Astrocyte of the hippocampus (primary cell): ENCODE data around the gene ADPRHL1.
"Not testable (repeated sequence)": the region's sequence is repeated elsewhere in the genome, so short reads cannot be mapped to it uniquely, and the experiment has no call there.

ENCODE experiments used
- DNase-seq: peaks from one replicate; pipeline ENCODE4 v3.0.0; 2011; ENCODE audit warnings: low read depth, low spot score

ADPRHL1 gene

DNA sequence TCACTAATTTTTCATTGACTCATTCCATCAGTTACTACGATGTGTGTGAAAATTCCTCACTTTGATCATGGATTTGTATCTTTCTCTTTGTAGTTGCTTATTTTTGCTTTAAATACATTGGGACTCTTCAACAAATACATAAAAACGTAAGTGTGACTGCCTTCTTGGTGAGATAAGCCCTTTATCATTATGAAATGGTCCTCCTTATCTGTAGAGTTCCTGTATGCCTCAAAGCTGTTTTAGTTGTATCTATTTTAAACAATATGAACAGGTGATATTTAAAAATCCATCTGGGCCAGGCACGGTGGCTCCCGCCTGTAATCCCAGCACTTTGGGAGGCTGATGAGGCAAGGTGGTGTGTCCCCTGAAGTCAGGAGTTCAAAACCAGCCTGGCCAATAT lies 25.9 kb upstream of the ADPRHL1 start:
- no peak for DNase-seq

- no peak for DNase-seq
These were observed 24.4 kb upstream of the ADPRHL1 start for GRCh38 chr13:113477724-113478123.

- no peak for DNase-seq
These were observed 23.5 kb upstream of the ADPRHL1 start for GRCh38 chr13:113476811-113477210.

DNA sequence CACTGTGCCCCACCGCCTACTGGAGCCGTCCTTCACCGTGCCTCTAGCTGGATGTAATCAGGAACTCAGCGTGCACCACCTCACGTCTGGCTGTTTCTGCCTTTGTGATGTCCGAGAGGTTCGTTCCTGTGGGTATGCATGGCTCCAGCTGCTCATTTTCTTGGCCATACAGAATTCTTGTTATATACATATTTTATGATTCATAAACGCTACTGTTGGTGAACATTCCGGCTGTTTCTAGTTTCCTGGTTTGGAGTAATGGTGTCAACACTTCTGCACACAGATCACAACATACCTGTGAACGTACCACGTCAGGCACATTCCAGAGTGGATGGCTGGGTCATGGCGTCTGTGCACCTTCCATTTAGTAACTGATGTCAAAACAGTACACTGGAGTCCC lies 22.6 kb upstream of the ADPRHL1 start:
- no peak for DNase-seq

- no peak for DNase-seq
These were observed 22.0 kb upstream of the ADPRHL1 start for GRCh38 chr13:113475280-113475679.

GRCh38 chr13:113474179-113474578 lies 20.9 kb upstream of the ADPRHL1 start:
- no peak for DNase-seq

GRCh38 chr13:113472355-113473025 lies 19.2 kb upstream of the ADPRHL1 start:
- no peak for DNase-seq

- DNase-seq: no peak
These were observed 18.6 kb upstream of the ADPRHL1 start for GRCh38 chr13:113471844-113472243.

DNA sequence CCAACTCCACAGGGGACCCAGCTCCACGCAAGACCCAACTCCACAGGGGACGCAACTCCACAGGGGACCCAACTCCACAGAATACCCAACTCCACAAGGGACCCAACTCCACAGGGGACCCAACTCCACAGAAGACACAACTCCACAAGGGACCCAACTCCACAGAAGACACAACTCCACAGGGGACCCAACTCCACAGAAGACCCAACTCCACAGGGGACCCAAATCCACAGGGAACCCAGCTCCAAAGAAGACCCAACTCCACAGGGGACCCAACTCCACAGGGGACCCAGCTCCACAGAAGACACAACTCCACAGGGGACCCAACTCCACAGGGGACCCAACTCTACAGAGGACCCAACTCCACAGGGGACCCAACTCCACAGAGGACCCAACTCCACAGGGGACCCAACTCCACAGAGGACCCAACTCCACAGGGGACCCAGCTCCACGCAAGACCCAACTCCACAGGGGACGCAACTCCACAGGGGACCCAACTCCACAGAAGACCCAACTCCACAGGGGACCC lies 17.4 kb upstream of the ADPRHL1 start:
- DNase-seq: not testable (repeated sequence)

- DNase-seq: no peak
These were observed 16.8 kb upstream of the ADPRHL1 start for GRCh38 chr13:113470073-113470472.

- DNase-seq: no peak
These were observed 16.3 kb upstream of the ADPRHL1 start for GRCh38 chr13:113469582-113469981.

DNA sequence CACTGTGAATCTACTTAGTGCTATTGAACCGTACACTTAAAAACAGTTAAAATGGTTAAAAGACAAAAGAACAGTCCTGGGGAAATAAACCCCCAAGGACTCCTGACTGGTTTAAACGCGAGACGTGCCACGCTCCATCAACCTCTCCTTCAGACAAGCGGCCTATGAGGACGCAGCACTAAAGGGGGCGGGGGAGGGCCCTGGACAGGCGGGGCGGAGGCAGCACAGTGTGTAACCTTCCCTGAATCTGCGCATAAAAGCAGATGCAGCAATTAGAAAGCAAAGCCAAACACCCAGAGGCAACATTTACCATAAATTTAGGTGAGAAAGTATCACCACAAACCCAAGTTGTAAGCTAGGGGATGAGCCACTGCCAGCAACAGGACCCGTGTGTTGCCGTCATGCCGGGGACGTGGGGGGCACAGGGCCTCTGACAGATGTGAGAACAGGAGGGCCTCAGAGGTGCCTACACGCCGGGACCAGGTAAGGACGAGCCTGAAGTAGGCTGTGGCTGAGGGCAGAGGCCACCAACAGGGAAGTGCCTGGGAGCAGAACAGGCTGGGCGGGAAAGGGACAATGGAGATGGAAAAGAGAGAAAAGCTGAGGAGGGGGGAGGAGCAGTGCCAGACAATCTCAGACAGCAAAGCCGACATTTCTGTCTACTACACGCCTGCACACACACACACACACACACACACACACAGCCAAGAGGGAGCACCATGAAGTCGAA lies 15.3 kb upstream of the ADPRHL1 start:
- peak; percentile 46 for DNase-seq

- DNase-seq: no peak
These were observed 14.7 kb upstream of the ADPRHL1 start for GRCh38 chr13:113468029-113468428.

- no peak for DNase-seq
These were observed 13.1 kb upstream of the ADPRHL1 start for GRCh38 chr13:113466383-113466782.

DNA sequence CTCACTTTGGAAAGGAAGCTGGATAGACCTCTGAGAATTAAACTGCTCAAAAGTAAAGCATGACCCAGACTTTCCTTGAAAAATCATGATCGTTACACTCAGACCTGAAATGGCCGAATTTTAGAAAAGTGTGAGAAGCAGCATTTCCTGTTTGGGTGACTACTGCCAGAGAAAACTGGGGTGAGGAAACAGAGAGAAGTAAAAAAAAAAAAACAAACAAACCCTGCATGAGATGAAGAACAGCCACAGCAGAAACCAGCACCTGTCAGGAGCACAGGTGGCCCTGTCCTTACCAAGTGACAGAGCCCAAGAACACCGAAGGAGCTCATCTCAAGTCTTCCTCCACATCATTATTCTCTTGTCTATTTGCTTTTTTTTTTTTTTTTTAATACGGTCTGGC lies 12.0 kb upstream of the ADPRHL1 start:
- DNase-seq: no peak

- no peak for DNase-seq
These were observed 11.2 kb upstream of the ADPRHL1 start for GRCh38 chr13:113464476-113464875.

DNA sequence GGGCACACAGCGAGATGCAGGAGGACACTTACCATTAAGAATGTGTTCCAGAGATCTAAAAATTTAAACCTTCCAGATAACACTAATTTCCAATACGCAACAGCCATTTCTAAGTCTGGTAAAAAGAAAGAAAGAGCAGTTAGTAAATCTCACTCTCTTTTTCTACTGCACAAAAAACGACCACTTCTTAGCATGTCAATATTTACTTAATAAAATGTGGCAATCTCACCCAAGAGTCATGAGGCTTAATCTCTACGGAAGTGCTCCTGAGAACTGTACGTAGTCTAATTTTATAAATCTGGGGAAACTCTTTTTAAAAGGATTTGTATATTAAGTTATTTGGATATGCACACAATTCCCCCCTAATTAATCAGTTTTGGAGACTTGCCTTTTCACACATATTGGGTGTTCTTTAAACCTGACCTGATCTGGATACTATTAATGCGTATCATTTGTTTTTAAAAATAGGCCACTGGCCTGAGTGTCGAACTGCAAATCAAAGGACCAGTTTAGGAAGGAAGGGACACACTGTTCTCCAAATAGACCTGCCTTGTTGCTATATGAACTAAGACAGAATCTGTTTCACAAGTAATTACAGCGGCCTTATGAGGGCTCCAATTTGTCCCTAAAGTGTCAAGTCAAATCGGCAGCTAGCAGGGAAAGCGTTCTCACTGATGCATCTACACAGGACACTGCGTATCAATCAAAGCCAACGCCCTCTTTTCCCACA lies 7.9 kb upstream of the ADPRHL1 start:
- DNase-seq: no peak

GRCh38 chr13:113460599-113460998 lies 7.3 kb upstream of the ADPRHL1 start:
- DNase-seq: no peak

- DNase-seq: no peak
These were observed 6.8 kb upstream of the ADPRHL1 start for GRCh38 chr13:113460064-113460555.

DNA sequence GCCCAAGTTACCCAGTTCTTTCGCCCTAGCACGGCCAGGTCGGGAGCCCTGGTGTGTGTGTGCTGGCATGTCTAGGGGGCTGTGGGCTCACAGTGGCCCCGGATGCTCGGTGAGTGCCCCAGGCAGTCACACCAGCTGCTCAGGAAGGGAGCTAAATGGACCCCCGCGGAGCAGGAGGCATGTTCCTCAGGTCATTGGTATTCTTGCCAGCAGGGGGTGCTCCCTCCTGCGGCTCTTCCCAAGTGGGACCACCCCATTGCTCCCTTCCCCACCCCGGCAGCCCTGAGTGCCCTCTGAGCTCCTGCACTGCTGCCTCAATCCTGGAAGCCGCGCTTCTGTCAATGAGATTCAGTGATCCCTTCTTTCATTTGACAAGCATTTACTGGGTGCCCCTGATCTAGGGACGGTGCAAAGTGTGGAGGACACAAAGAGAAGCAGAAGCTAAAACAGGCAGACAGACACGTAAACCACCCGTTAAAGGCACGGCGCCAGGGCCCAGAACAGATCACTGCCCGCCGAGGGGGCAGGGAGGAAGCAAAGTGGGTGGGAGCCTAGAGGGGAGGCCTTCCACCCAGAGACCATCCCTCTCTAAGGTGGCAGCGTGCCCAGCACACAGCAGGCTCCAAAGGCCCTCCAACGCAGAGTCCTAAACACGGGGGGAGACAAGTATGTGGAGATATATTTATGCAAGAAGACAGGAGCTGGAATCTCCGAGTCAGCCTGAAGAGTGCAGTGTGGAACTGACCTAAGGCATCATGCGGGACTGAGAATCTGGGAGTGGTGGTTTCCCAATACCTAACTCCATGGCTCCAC lies 5.2 kb upstream of the ADPRHL1 start:
- peak; percentile 63 for DNase-seq

DNA sequence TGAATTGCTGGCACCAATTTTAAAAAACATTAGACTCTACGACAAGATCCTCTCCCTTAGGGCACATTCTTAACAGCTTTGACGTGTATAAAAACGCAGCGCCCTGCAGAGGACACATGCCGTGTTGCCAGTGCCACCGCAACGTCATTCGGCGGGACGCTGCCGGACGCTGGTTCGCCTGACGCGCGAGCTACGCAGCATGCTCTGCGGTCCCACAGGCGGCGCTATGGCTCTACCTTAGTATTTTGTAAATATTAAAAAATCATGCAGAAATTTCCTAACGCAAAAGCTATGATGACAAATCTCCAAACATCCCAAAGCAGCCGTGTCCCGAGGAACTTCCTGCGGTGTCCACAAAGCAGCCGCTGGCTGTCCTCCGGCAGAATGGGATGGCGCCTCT lies 4.2 kb upstream of the ADPRHL1 start:
- no peak for DNase-seq
